Activated CD4-positive, alpha-beta T cell treated with anti-CD3 and anti-CD28 coated beads, Interleukin-2, amount 50 U/mL, for 48 hours (primary cell): ENCODE data around the gene PKP3.
"Not testable (repeated sequence)": the region's sequence is repeated elsewhere in the genome, so short reads cannot be mapped to it uniquely, and the experiment has no call there.

Experiments
- DNase-seq, 2 experiments: peaks; one replicate each; pipeline ENCODE4 v3.0.0-alpha.2; 2020

The PKP3 gene

DNA sequence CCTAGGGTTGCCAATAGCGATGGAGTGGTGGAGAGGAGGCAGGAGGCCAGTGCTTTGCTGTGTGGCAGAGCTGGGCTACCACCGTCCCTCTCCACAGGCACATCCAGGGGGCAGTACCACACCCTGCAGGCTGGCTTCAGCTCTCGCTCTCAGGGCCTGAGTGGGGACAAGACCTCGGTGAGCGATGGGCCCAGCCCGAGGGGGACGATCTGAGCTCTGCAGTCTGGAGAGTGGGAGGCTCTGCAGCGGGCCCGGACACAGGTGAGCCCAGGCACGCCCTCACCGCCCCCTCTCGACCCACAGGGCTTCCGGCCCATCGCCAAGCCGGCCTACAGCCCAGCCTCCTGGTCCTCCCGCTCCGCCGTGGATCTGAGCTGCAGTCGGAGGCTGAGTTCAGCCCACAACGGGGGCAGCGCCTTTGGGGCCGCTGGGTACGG lies 2.5 kb downstream of the PKP3 start:
- DNase-seq, result peak in 1 of 2 experiments; percentile 29

DNA sequence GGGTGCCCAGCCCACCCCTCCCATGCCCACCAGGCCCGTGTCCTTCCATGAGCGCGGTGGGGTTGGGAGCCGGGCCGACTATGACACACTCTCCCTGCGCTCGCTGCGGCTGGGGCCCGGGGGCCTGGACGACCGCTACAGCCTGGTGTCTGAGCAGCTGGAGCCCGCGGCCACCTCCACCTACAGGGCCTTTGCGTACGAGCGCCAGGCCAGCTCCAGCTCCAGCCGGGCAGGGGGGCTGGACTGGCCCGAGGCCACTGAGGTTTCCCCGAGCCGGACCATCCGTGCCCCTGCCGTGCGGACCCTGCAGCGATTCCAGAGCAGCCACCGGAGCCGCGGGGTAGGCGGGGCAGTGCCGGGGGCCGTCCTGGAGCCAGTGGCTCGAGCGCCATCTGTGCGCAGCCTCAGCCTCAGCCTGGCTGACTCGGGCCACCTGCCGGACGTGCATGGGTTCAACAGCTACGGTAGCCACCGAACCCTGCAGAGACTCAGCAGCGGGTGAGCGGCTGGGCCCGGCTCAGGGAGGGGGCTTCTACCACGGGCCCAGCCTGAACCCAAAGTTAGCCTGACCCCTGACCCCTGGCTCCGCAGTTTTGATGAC lies 3.0 kb downstream of the PKP3 start:
- DNase-seq, result peak; percentile 59 to 68

DNA sequence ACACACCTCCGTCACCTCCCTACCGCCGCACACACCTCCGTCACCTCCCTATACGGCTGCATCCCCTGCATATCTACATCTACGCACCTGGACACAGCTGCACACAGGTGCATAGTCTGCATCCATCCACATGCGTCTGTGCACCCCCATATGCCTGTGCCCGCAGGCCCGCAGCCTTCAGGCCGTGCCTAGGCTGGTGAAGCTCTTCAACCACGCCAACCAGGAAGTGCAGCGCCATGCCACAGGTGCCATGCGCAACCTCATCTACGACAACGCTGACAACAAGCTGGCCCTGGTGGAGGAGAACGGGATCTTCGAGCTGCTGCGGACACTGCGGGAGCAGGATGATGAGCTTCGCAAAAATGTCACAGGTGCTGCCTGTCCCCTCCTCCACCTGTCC lies 4.8 kb downstream of the PKP3 start:
- no peak for DNase-seq

DNA sequence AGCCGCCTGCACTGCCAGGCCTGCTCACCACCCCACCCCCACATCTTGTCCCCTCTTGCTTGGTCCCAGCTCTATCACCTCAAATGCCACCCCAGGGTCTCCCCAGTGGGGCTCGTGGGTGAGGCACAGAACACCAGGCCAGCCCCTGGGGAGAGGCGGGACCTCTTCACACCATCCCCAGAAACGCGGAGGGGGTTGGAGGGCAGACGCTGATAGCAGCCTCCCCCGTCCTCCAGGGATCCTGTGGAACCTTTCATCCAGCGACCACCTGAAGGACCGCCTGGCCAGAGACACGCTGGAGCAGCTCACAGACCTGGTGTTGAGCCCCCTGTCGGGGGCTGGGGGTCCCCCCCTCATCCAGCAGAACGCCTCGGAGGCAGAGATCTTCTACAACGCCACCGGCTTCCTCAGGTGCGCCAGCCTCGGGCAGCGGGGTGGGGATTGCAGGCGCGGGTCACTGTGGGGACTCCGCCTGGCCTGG lies 5.8 kb downstream of the PKP3 start:
- DNase-seq, result no peak

DNA sequence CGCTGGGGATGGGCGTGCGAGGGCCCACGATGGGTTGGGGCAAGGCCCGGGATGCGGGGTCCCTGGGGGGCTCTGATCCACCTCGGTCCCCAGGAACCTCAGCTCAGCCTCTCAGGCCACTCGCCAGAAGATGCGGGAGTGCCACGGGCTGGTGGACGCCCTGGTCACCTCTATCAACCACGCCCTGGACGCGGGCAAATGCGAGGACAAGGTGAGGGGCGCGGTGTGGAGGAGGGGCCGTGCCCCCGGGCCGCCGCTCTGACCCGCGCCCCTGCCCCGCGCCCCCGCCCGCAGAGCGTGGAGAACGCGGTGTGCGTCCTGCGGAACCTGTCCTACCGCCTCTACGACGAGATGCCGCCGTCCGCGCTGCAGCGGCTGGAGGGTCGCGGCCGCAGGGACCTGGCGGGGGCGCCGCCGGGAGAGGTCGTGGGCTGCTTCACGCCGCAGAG lies 6.3 kb downstream of the PKP3 start:
- DNase-seq, result no peak

DNA sequence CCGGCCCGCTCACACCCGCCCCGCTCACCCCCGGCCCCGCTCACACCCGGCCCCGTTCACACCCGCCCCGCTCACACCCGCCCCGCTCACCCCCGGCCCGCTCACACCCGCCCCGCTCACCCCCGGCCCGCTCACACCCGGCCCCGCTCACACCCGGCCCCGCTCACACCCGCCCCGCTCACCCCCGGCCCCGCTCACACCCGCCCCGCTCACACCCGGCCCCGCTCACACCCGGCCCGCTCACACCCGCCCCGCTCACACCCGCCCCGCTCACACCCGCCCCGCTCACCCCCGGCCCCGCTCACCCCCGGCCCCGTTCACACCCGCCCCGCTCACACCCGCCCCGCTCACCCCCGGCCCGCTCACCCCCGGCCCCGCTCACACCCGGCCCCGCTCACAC lies 7.2 kb downstream of the PKP3 start:
- not testable (repeated sequence) for DNase-seq

DNA sequence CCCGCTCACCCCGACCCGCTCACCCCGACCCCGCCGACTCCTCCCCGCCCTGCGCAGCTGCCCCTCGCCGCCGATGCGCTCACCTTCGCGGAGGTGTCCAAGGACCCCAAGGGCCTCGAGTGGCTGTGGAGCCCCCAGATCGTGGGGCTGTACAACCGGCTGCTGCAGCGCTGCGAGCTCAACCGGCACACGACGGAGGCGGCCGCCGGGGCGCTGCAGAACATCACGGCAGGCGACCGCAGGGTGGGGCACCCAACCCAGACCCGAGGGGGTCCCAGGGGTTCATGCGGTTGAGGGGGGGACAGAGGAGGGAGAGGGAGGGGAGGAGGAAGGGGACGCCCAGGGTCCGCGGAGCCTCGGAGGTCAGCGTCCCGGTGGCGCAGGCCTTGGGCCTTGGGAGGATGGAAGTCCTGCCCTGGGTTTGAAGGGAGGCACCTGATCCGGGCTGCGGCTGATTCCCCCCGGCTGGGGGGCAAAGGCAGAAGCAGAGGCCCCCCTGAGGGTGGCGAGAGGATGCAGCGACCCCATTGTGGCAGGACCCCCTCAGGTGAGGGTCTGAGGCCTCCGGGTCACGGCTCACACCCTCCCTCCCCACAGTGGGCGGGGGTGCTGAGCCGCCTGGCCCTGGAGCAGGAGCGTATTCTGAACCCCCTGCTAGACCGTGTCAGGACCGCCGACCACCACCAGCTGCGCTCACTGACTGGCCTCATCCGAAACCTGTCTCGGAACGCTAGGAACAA lies 9.2 kb downstream of the PKP3 start:
- no peak for DNase-seq

DNA sequence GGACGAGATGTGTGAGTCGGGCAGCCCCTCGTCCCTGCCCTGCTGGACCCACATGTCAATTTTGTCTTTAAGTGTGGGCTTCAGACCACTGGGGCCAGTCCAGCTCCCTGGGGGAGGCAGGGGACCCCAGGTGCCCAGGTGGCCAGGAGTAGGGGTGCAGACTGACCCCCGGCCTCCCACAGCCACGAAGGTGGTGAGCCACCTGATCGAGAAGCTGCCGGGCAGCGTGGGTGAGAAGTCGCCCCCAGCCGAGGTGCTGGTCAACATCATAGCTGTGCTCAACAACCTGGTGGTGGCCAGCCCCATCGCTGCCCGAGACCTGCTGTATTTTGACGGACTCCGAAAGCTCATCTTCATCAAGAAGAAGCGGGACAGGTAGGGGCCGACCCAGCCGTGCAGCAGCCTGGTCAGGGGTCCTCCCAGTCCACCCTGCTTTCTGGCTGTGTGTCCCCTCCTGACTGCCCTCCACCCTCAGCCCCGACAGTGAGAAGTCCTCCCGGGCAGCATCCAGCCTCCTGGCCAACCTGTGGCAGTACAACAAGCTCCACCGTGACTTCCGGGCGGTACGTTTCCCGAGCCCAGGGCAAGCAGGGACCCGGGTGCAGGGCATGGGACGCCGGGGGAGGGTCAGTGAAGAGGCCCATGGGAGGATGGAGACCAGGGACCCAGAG lies 9.9 kb downstream of the PKP3 start:
- DNase-seq, result no peak

DNA sequence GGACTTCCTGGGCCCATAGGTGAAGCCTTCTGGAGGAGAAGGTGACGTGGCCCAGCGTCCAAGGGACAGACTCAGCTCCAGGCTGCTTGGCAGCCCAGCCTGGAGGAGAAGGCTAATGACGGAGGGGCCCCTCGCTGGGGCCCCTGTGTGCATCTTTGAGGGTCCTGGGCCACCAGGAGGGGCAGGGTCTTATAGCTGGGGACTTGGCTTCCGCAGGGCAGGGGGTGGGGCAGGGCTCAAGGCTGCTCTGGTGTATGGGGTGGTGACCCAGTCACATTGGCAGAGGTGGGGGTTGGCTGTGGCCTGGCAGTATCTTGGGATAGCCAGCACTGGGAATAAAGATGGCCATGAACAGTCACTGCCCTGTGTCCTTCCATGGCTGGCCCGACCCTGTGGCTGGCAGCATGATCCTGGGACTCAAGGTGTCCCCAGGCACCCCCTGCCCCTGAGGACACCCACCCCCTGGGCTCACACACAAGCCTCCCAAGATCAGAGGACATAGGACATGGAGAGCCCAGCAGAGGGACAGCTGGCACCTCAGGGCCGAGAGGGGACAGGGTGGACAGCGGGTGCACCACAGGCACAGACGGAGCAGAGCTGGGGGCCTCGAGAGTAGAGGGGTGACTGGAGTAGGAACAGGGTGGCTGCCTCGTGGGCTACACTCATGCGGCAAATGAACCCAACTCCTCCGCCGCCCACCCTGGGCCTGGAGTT lies 10.7 kb downstream of the PKP3 start:
- no peak for DNase-seq

DNA sequence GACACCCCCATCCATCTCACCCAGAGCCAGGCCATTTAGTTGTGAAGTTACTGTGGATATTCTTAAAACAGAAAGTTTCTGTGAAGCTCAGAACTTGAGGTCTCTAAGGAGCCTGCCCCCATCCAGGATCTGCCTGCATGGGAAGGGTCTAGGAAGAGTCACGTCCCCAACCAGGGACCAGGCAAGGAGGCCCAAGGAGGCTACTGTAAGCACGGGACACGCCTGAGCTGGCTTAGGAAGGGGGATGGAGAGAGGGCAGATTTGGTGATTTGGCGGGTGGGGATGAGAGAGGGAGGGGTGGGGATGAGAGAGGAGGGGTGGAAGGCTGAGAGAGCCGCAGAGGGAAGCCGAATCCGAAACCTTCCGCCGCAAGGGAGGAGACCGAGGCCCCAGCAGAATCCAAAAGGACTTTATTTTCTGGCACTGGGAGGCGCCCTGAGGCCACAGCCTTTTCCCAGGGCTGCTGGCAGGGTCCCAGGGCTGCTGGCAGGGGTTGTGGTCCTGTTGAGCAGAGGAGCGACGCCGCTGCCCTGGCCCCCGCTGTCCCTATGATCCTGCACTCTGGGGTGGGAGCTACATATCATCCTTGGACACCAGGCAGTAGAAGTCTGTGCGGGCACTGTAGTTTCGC lies 11.4 kb downstream of the PKP3 start:
- DNase-seq, result no peak

DNA sequence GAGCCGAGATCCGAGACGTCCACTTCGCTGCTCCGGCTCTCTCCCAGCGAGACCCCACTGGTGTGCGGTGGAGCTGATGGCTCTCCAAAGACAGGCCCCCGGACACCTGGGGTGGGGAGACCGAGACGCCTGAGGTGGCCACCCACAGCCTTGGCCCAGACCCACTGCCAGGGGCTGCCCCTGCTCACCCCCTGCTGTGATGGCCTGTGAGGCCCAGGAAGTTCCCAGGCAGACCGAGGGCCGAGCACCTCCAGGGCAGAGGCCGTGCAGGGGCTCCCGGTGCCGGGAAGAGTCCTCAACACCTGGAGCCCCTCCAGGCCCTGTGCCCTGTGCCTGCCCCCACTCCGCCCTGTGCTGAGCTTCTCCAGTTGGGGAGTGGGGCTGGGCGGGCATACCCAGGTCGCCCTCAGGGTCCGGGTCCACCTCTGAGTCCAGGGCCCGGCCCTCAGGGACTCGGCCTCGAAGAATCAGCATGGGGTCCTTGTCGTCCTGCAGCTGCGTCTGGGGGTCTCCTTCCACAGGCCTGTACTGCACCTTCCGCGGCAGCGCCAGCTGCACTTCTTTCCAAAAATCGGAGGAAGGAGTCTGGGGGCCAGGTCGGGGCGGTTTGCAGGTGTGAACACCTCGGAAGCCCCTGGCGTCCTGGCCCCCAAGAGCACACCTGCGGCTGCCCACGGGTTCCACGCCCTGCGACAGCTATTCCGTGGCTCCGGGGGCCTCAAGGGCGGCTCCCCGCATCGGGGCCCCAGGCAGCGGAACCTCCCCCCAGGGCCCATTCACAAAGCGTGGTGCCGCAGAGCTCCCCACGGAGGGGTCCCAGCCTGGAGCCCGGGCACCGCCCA lies 12.2 kb downstream of the PKP3 start:
- DNase-seq, result no peak

DNA sequence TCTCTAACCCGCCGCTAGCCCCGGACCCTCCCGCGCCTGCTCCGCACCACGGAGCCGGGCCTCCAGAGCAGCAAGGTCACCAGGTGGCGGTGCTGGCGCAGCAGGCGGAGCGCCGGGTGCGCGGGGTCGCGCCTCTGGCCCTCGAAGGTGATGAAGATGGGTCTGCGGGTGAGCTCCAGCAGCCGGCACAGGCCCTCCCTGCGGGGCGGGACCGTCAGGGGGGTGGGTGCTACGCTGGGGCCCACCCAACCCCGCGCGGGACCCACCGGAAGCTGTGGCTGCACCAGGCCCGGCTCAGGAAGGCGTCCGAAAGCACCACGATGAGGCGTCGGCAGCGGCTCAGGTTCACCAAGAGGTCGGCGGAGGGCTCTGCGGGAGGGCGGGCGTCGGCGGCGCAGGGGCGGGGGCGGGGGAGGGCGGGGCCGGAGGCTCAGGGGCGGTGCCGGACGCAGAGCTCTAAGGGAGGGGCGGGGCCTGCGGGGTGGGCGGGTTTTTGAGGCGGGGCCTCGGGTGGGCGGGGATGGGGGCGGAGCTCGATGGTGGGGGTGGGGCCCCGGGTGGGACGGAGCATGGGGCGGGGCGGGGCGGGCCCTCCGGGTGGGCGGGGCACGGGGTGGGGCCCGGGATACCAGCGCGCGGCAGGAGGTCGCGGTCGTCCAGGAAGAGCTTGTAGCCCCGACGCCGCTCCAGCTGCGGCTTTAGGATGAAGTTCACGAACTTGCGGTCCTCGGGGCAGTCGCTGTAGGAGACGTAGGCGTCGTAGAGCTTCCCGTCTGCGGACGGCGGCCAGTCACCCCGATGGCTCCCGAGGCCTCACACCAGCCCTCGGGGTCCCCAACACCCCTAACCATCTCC lies 13.0 kb downstream of the PKP3 start:
- peak; percentile 85 to 88 for DNase-seq

DNA sequence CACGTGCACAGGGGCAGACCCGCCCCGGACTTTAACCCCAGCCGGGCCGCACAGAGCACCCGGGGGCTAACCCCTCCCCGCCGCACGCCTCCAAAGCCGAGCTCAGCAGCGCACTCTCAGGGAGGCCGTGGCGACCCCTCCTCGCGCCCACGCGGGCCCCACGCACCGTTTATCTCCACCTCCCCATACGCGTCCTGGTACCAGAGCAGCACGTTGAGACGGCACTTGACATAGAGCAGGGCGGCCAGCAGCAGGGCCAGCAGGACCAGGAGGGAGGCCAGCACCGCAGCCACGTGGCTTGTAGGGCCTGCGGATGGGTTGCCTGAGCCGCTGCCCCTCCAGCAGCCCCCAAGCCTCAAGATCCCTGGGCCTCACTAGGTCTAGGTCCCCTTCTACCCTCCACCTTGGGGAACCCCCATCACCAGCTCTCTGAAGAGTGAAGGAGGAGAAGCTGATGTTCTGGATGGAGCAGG lies 13.7 kb downstream of the PKP3 start:
- DNase-seq, result no peak

DNA sequence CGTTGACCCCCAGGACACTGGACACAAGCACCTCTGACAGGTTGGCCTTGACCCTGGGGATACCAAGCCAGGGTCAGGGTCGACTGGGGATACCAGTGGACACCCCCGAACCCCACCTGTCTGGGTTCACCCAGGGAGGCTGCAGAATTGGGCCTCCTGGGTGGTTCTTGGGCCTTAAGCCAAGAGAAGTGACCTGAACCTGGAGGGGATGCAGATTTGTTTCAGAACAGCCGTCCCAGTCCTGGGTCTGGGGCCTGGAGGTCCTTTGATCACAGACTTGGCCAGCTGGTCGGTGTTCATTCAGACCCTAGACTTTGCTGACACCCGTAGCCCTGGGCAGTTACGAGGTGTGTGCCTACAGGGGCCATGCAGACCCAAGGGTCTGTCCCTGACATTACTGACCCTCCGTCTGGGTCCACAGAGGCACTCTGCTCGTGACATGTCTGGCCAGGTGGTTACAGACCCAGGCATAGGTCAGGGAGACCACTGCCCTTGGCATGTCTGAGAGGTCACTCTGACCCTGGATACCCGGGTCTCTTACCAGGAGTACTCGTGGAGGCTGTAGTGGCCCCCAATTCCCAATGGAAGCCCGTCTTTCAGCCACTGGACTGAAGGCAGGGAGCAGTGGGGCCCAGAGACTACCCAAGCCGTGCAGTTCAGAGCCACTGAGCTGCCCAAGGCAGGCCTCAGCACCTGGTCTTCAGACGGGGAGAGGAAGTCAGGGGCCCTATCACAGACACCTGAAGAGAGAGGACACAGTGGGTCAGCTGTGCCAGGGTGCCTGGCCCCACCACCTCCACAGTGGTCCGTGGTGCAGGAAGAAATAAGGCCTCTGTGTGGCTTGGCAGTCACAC lies 14.4 kb downstream of the PKP3 start:
- no peak for DNase-seq

DNA sequence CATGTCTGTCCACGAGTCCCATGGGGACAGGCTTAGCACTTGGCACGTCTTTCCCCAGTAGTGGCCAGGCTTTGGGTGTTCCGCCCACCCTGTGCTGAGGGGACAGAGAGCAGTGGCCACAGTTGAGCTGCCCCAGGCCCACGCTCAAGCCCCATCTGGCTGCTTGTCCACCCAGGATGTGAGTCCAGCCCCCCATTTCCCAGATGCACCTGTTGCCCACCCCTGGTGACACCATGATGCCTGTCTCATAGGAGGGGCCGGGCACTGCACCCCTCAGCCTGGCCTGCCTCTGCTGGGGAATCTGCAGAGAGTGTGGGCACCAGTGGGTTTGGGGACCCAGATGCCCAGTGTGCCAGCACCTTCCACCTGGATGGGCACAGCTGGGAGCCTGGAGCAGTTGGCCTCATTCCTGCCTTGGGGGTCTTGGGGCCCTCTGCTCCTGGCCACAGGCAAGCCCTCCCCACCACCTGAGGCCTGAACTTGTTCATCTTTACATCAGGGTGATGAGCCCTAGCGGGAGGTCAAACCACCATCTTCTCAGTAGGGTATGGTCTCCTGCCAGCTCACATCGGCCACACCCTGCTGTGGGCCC lies 15.1 kb downstream of the PKP3 start:
- no peak for DNase-seq

DNA sequence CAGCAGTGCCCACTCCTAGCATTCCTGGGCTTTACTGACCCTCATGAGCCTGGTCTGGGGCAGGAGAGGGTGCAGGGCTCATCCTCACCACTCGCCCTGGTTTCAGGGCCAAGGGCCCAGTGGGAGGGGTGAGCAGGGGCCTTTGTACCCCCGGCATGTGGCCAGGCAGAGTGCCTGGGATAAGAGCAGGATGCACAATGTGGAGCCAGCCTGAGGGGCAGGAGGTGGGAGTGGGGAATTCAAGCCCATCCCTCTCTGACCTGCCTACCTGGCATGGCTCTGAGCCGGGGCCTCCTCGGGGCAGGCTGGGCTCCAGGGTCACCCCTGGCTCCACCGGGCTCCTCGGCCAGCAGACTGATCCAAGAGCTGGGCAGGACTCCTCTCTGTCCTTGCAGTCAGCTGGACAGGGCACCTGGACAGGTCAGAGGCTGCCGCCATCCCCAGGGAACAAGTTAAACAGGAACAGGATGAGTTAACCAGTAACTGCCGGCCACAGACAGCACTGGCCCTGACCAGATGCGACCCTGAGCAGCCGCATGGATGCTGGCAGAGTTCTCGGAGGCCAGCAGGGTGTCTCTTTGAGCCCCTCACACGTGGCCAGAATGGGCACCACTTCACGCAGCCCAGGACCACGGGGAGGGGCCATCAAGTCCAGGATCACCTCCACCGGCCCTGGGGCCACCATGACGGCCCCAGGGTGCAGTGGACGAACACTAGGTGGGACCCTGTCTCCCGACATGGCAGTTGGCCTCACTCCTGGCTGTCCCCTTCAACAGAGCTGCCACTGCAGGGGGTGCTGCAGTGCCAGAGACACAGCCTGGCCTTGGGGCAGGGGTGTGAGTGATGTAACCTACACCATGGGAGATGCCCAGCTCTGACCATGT lies 15.8 kb downstream of the PKP3 start:
- no peak for DNase-seq

DNA sequence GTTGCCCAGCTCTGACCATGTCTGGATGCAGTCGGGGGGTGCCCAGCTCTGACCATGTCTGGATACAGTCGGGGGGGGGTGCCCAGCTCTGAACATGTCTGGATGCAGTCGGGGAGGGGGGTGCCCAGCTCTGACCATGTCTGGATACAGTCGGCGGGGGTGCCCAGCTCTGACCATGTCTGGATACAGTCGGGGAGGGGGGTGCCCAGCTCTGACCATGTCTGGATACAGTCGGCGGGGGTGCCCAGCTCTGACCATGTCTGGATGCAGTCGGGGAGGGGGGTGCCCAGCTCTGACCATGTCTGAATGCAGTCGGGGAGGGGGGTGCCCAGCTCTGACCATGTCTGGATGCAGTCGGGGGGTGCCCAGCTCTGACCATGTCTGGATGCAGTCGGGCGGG lies 16.7 kb downstream of the PKP3 start:
- not testable (repeated sequence) for DNase-seq

DNA sequence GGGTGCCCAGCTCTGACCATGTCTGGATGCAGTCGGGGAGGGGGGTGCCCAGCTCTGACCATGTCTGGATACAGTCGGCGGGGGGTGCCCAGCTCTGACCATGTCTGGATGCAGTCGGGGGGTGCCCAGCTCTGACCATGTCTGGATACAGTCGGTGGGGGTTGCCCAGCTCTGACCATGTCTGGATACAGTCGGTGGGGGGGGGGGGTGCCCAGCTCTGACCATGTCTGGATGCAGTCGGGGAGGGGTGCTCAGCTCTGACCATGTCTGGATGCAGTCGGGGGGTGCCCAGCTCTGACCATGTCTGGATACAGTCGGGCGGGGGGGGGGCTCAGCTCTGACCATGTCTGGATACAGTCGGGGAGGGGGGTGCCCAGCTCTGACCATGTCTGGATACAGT lies 17.5 kb downstream of the PKP3 start:
- not testable (repeated sequence) for DNase-seq
